HG02642 (cell line): ENCODE results near the gene MED27.

ENCODE experiments used
- ATAC-seq: cut with Tn5 transposase; IDR thresholded peaks from one replicate; pipeline ENCODE4 v1.9.1; 2021; ENCODE audit warnings: mild to moderate bottlenecking; ENCODE audit not compliant: unreplicated experiment, poor library complexity

Gene MED27

GRCh38 chr9:131891598-131891997 is 188.1 kb downstream of the MED27 start:
- no peak for ATAC-seq

DNA sequence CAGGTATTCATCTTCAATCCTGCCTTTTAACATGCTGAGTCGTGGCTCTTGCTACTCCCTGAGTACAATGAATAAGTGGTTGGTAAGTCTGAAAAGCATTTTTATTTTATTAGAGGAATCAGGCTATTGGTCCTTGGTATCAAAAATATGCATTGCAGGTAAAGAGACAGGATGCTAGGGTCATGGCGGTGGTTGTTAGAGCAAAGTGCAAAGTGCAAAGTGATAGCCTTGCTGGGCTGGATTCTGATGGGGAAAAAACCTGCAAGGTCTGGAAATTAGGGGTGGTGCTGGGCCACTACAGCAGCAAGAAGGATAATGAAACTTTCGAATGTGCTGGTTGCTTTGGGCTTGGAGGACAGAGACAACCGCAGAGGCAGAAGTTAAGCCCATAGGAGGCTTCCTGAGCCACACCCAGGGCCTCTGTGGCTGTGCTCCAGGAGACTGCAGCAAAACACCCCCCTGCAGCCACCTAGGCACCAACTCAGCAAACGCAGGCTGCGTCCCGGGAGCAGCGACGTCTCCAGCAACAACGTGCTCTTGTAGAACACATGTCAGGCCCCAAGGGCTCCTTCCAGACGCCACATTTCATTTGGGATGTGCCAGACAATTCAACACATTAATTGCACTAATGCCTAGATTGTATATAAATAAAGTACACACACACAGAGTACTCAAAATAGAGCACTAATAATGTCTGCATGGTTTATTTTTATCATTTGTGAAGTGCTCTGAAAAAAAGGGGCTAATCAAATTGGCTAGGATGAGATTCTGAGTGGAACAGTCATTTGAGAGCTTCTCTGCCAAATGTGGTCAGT is 190.0 kb downstream of the MED27 start:
- ATAC-seq = no peak

DNA sequence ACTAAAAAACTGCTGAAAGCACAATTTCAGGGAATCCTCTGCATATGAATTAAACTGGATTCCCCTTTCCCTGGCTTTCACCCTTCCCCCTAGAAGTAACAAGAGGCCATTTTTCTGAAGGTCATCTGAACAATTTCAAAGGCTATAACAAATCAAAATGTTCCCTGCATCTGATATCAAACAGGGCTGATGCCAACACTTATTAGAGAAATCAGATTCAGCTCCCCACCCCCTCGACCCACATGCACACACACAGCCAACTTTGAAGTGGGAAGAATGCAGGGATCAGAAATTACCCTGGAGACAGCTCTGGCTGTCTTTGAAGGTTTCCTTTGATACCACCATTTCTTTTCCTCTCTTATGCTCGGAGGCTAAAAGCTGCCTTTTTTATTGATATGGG is 190.7 kb downstream of the MED27 start:
- no peak for ATAC-seq

GRCh38 chr9:131887680-131888079 is 192.0 kb downstream of the MED27 start:
- no peak for ATAC-seq

GRCh38 chr9:131886826-131887225 is 192.8 kb downstream of the MED27 start:
- ATAC-seq = no peak

DNA sequence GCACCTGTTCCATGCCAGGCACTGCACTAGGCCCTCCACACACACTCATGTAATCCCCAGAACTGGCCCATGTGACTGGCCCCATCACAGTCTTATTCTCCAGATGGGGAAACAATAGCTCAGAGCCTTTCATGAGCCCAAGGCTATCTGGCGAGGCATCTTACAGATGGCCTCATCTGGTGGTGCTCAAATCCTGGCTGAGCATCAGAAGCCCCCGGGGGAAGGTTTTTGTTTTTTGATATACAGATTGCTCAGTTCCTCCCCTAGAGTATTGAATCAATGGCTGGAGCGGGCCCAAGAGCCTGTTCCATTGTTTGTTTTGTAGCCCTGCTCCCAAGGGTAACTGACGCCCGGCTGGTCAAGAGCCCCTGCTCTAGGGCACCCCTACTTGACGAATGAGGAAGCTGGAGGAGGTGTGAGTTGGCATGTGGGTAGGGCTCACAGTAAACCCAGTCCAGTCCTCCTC is 194.5 kb downstream of the MED27 start:
- ATAC-seq = no peak

- no peak for ATAC-seq
These were observed 195.4 kb downstream of the MED27 start for GRCh38 chr9:131884222-131884621.

DNA sequence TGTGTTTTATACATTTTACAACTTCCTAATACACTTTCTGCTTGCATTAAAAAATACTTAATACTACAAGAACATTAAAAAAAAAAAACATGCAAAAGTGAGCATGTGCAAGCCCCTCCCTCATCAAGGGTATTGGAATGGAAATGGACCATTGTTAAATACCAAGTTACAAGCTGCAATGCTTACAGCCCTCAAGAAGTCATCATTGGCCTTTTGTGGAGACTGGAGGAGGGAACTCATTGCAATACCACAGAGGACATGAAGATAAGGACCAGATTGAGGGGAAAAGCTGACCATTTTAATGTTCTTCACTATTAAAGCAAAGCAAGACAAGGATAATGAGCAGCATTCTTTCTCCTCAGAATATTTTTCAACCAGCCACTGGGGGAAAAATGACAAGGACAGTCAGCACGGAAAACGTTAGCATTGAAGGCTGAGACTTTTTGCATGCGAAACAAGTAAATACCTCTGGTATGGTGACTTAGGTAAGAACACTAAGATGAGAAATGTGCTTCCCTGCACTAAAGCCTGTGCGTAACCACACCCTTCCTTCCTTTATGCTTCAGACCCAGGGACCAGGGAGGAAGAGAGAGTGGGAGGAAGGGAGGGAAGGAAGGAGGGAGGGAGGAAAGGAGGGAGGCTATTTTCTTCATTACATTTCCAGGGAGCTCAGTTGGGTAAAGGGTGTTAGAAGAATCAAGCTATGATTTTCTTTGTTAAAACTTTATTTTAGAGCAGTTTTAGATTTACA is 198.7 kb downstream of the MED27 start:
- ATAC-seq = no peak

DNA sequence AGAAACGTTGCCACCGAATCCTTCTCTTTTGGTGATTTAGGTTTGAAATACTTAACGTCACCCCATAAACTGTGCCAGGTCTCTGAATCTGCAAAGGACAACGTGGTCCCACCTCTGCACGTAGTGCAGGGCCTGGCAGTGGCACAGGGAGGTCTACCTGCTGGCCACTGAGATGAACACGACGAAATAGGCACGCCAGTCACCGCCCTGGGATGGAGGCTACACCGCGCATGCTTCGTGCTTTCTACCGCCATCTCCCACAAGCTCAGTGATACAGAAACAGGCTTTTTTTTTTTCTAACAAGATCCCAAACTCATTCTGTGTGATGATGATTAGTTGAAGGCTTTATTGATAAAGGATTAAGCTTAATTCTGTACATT is 199.8 kb downstream of the MED27 start:
- no peak for ATAC-seq

GRCh38 chr9:131879181-131879910 is 200.3 kb downstream of the MED27 start:
- no peak for ATAC-seq

- no peak for ATAC-seq
These were observed 203.2 kb downstream of the MED27 start for GRCh38 chr9:131876486-131876885.

DNA sequence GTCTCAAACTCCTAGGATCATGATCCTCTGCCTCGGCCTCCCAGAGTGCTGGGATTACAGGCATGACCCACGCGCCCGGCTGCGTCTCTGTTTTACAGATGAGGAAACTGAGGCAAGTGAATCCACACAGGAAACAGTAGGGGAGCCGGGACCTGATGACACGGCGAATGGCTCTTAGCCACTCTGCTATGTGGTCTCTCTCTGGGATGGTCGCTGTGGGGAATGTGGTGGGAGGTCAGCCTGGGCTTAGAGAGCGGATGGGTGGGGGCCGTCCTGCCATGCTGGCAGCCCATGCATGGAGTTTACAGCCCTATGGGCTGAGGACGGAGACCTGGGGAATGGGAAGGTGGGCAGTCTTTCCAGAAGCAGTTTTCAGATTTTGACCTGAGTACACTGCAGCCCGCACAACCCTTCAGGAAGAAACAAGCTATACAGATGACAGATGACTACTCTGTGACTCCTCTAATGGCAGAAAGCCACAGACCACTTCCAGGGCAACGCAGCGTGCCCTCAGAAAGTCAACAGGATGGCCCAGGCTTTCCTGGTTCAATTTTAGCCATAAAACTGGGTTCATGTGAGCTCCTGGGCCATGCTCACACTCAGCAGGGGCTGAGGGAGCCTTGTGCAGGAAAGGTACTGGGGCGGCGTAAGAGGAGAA is 203.7 kb downstream of the MED27 start:
- no peak for ATAC-seq

DNA sequence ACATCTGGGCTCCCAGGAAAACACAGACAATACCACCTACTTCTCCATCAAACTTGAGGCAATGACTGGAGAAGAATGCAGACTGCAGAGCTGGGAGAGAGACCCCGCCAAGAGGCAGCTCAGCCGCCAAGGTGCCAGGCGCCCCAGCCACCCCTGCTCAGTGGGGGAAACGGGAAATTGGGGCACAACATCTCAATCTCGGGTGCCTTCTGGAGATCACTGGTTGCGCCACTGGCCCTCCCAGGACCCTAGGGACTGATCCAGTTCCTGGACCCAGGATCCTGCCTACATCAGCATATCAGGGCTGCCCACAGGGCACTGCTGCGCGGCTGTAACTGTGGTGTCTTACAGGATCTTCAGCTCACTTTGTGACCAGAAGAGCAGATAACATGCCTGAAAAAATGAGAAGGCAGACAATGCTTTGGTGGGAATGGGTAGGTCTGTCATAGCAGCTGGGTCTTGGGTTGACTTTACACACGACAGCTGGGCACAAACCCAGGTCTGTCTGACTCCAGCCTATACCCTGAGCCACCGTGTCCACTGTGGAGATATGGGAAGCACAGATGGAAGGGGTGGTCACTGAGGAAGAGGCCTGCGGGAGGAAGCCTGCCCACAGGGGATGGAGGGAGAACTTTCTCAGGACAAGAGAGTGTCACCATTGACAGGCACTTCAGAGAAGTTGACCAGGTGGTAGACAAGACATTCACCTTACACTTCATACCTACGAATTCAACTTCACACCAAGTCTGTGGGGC is 204.6 kb downstream of the MED27 start:
- no peak for ATAC-seq

DNA sequence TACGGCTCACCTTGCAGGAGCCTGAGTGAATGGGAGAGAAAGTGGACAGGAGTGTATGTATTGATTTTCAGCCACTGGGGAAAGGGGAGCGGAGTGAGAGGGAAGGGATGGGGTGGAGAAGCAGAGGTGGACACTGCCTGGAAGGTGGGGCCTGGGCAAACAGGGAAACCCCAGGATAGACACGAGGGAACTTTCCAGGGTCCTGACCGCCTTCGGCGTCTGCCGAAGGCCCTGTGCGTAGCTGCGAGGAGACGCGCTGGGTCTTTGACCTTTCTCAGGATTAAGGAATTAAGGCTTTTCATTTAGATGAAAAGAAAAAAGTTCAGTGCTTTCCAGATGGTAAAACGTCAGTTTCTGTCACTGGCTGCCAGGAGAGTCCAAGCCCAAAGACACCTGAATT is 205.2 kb downstream of the MED27 start:
- ATAC-seq = no peak

DNA sequence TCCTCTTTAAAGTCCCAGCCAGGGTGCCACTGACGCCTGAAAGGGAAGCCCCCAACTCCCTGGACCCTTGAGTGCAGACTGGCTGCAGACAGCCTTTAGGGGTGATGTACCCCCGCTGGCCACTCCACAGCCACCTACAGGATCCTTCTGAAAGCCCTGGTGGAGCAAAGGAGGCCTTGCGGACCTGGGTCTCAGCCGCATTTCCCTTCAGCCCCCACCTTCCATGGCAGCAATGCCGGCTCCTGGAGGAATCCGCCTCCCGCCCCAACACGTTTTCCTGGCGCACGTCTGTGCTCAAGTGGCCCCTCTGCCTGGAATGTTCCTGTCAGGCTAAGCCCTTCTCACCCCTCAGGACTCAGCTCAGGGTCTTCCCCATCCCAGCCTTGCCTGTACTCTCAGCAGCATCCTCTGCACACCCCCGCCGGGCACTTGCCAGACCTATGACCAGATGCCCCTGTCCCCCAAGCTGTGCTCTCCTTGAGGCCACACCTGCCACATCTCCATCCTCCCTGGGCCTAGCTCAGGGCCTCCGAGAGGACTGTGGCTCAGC is 205.7 kb downstream of the MED27 start:
- ATAC-seq = no peak

- ATAC-seq = no peak
These were observed 206.3 kb downstream of the MED27 start for GRCh38 chr9:131873335-131873734.

- no peak for ATAC-seq
These were observed 207.0 kb downstream of the MED27 start for GRCh38 chr9:131872702-131873101.

GRCh38 chr9:131872006-131872405 is 207.7 kb downstream of the MED27 start:
- ATAC-seq = no peak

DNA sequence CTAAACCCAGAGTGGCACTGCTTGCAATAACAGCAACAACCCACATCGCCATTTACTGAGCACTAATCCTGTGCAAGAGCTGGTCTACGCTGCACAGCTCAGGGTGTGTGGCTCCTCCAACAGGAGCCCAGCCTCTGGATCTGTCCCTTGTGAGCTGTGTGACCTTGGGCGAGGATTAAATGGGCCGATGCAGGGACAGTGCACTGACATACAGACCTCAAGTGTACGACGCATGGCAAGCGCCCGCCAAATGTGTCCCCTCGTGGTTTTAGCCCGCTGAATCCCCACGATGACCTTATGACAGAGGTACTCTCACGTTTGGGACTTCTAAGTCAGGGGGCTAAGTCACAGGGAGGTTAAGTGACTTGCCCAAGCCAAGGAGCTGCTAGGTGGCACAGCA is 209.5 kb downstream of the MED27 start:
- no peak for ATAC-seq

DNA sequence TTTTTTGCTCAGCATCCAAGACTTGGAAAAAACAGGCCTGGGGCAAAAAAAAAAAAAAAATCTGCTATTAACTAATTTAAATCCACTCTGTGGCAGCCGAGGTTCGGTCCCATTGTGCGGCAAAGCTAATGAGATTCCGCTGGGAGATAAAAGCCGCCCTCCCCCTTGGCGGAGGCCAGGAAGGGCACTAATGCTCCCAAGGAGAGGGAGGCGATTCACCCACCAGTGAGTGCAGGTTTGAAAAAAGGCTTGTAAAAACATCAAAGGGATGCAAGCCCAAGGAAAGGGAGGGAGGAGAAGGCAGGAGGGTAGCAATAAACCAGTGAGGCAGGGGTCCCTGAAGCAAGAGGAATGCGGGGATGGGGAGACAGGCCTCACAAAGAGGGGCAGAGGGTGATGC is 210.3 kb downstream of the MED27 start:
- no peak for ATAC-seq
